Measurements from ENCODE around the gene EEF1A1.
A peak's percentile ranks its signal among the peaks of the same experiment; 100 is the strongest.
"Not testable (repeated sequence)": the region's sequence is repeated elsewhere in the genome, so short reads cannot be mapped to it uniquely, and the experiment has no call there.

The EEF1A1 gene

DNA sequence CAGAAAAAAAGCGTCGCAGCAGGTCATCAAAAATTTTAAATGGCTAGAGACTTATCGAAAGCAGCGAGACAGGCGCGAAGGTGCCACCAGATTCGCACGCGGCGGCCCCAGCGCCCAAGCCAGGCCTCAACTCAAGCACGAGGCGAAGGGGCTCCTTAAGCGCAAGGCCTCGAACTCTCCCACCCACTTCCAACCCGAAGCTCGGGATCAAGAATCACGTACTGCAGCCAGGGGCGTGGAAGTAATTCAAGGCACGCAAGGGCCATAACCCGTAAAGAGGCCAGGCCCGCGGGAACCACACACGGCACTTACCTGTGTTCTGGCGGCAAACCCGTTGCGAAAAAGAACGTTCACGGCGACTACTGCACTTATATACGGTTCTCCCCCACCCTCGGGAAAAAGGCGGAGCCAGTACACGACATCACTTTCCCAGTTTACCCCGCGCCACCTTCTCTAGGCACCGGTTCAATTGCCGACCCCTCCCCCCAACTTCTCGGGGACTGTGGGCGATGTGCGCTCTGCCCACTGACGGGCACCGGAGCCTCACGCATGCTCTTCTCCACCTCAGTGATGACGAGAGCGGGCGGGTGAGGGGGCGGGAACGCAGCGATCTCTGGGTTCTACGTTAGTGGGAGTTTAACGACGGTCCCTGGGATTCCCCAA lies at the start of gene EEF1A1:
EEF1A1 (minus strand) TSS at position 345 of the 663 bp plus-strand sequence. CDS start 1,006 bp downstream, outside the sequence.
- peak; percentile 98 for DNase-seq (ENCODE audit: low spot score)

DNA sequence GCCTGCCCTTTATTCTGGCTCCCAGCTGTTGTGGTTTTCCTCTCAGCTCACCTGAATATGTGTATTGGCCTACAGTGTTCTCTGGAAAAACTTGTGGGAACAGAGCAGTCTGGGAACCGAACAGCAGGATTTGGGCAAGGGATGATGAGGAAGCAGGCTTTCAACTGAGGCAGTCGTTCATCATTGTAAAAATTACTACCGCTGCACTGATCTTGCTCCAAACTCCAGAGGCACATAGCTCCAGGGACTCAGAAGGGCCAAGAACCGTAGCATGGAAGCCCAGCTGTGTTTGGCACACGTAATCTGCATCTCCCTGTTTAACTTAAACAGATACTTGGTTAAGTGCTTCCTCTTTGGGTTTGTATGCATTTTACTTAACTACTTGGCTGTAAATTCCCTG lies 48.3 kb upstream of the EEF1A1 start:
- no peak for DNase-seq (ENCODE audit: low spot score)

DNA sequence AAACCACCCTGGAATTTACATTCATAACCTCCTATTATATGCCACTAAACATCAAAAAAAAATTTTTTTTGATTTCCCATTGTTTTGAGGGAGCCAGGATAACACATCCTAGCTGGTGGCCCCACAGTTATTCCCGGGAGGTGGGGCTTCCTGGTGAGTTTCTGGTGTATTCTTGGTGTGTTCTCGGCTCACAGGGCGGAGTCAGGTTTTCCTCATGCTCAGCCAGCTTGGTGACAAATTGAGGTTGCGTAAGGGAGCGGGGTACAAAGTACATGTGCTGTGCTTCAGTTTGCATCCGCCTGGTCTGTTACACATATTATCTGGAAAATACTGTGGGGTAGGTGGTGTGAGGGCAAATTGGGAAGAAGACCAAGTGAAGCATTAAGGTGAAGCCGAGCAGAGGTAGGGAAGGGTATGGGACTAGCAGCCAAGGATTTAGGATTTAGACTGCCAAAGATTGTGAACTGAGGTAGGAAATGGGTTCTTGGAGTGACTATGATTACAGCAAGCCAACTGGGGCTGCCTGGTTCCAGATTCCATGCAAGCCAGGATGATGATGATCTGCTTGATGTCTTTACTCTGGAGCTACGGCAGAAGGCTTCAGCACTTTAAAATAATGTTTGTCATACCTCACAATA lies 46.2 kb upstream of the EEF1A1 start:
- peak; percentile 84 for DNase-seq (ENCODE audit: low spot score)

DNA sequence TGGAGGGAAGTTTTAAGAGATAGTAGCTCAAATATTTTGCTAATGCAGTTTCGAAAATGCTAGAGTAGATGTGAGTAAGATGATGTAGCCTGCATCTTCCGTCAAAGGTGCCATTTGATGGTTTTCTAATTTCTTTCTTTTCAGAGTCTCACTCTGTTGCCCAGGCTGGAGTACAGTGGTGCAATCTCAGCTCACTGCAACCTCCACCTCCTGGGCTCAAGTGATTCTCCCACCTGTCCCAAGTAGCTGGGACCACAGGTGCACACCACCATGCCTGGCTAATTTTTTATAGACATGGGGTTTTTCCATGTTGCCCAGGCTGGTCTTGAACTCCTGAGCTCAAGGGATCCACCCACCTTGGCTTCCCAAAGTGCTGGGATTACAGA lies 45.6 kb upstream of the EEF1A1 start:
- not testable (repeated sequence) for DNase-seq (ENCODE audit: low spot score)

GRCh38 chr6:73565767-73566485 lies 45.1 kb upstream of the EEF1A1 start:
- DNase-seq (ENCODE audit: low spot score), result peak; percentile 56

DNA sequence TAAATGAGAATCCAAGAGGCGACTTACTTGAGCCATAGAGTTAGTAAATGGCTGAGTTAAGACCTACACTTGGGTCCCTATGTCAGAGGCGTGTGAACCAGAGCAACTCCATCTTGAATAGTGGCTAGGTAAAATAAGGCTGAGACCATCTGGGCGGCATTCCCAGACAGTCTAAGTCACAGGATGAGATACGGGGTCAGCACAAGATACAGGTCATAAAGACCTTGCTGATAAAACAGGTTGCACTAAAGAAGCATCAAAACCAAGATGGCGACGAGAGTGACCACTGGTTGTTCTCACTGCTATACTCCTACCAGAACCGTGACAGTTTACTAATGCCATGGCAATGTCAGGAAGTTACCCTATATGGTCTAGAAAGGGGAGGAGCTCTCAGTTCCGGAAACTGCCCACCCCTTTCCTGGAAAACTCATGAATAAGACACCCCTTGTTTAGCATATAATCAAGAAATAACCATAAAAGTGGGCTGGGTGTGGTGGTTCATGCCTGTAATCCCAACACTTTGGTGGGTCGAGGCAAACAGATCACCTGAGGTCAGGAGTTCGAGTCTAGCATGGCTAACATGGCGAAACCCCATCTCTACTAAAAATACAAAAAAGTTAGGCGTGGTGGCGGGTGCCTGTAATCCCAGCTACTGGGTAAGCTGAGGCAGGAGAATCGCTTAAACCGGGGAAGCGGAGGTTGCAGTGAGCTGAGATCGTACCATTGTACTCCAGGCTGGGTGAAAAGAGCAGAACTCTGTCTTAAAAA lies 43.9 kb upstream of the EEF1A1 start:
- no peak for DNase-seq (ENCODE audit: low spot score)

DNA sequence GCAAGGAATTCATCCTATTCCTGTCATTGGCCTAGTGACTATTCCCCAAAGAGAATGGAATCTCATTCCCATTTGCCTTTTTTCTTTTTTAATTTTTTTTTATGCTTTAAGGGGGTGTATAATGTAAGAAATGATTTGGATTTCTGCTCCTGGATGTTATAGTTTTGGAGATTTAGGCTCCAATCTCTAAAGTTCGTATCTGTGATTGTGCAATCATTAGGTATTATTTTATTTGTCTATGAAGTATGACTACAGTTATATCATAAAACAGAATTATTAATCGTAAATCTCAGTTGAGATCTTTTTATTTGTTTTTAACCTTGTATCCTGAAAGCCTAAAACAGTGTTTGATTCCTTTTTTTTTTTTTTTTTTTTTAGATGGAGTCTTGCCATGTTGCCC lies 41.7 kb upstream of the EEF1A1 start:
- no peak for DNase-seq (ENCODE audit: low spot score)

GRCh38 chr6:73560853-73561407 lies 40.1 kb upstream of the EEF1A1 start:
- DNase-seq (ENCODE audit: low spot score), result no peak

DNA sequence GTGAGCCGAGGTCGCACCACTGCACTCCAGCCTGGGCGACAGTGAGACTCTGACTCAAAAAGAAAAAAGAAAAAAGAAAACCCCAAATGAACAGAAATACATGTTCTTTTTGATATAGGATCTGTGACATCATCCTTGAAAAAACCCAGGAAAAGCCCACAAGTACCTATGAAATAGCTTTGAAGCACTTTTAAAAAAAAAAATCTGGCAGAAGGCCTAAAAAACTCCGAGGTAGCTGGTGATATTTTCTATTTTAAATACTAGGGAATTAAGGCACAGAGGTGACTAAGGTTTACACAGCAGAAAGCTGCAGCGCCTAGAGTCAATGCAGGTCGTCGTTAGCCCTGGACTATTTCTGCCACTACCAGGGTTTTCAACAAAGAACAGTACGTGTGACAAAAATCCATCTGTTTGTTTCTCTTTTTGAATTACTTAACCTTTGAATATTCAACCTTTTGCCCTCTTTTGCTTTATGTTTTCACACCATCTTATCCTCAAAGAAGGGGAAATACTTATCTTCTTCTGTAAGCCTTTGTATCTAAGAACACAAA lies 39.4 kb upstream of the EEF1A1 start:
- DNase-seq (ENCODE audit: low spot score), result no peak

DNA sequence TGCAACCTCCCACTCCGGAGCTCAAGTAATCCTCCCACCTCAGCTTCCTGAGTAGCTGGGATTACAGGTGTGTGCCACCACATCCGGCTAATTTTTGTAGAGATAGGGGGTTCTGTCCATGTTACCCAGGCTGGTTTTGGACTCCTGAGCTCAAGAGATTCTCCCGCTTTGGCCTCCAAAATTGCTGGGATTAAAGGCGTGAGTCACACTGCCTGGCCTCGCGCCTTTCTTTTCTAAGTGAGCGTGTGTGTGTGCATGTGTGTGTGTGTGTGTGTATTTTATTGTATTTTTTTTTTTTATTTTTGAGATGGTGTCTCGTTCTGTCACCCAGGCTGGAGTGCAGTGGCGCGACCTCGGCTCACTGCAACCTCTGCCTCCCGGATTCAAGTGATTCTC lies 38.6 kb upstream of the EEF1A1 start:
- not testable (repeated sequence) for DNase-seq (ENCODE audit: low spot score)

GRCh38 chr6:73558624-73559398 lies 38.0 kb upstream of the EEF1A1 start:
- no peak for DNase-seq (ENCODE audit: low spot score)

- no peak for DNase-seq (ENCODE audit: low spot score)
Measured at GRCh38 chr6:73556836-73557235, 36.0 kb upstream of the EEF1A1 start.

DNA sequence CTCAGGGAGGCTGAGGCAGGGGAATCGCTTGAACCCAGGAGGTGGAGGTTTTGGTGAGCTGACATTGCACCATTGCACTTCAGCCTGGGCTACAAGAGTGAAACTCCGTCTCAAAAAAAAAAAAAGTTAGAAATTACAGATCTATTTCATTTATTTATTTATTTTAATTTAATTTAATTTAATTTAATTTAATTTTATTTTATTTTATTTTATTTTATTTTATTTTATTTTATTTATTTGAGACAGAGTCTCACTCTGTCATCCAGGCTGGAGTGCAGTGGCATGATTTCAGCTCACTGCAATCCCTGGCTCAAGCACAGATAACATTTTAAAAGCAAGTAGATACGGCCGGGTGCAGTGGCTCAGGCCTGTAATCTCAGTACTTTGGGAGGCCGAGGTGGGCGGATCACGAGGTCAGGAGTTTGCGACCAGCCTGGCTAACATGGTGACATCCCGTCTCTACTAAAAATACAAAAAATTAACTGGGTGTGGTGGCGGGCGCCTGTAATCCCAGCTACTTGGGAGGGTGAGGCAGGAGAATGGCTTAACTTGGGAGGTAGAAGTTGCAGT lies 34.6 kb upstream of the EEF1A1 start:
- DNase-seq (ENCODE audit: low spot score), result not testable (repeated sequence)

- not testable (repeated sequence) for DNase-seq (ENCODE audit: low spot score)
Measured at GRCh38 chr6:73551115-73551514, 30.3 kb upstream of the EEF1A1 start.

GRCh38 chr6:73548458-73549446 lies 27.9 kb upstream of the EEF1A1 start:
- DNase-seq (ENCODE audit: low spot score), result no peak

GRCh38 chr6:73547036-73547435 lies 26.2 kb upstream of the EEF1A1 start:
- DNase-seq (ENCODE audit: low spot score), result no peak

DNA sequence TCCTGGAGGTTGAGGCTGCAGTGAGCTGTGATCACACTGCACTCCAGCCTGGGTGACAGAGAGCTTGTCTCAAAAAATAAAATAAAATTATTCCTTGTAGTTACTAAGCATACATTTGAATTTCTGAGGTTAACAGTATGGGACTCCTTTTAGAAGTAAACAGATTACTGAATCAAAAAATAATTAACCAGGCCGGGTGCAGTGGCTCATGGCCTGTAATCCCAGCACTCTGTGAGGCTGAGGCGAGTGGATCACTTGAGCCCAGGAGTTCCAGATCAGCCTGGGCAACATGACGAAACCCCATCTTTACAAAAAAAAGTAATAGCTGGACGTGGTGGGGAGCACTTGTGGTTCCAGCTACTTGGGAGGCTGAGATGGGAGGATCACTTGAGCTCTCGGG lies 22.1 kb upstream of the EEF1A1 start:
- DNase-seq (ENCODE audit: low spot score), result no peak

DNA sequence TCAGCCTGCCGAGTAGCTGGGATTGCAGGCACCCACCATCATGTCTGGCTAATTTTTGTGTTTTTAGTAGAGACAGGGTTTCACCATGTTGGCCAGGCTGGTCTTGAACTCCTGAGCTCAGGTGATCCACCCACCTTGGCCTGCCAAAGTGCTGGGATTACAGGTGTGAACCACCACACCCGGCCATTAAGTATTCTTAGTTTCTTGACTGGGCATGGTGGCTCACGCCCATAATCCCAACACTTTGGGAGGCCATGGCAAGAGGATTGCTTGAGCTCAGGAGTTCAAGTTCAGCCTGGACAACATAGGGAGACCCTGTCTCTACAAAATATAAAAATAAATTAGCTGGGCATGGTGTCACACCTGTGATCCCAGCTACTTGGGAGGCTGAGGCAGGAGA lies 21.6 kb upstream of the EEF1A1 start:
- not testable (repeated sequence) for DNase-seq (ENCODE audit: low spot score)

DNA sequence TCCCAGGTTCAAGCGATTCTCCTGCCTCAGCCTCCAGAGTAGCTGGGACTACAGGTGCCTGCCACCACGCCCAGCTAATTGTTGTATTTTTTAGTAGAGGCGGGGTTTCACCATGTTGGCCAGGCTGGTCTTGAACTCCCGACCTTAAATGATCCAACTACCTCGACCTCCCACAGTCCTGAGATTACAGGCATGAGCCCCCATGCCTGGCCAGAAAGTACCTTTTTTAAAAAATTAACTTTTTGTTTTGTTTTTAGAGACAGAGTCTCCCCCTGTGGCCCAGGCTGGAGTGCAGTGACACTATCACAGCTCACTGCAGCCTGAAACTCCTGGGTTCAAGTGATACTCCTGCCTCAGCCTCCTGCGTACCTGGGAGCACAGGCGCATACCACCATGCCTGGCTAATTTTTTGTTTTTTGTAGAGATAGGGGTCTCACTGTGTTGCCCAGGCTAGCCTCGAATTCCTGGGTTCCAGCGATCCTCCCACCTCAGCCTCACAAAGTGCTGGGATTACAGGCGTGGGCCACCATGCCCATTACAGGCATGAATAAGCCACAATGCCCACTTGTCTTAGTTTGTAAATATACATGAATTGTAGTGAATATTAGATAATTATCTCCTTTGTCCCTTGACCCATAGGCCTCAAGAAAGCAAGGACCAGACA lies 17.4 kb upstream of the EEF1A1 start:
- DNase-seq (ENCODE audit: low spot score), result no peak

Data from SW480 (cell line).